Smooth muscle cell (in vitro differentiated cells): ENCODE measurements around the gene SPATS2L. TPM values are rescaled to one million over a fixed set of nuclear protein-coding genes. Genes with fewer than 3 reads are reported as not detected.

Experiments used
- DNase-seq: peaks from one replicate; lab custom pipeline; 2025; ENCODE audit not compliant: unreplicated experiment; lab: John Stamatoyannopoulos, UW
- H2AFZ ChIP-seq: fragments of 200-600 bp; sonication (generic); 2 replicates; pipeline ENCODE4 v1.6.0; 2016; ENCODE audit warnings: antibody characterized with exemption, low read depth, mild to moderate bottlenecking
- H3F3A ChIP-seq: fragments of 200-600 bp; sonication (generic); 2 replicates; pipeline ENCODE4 v1.6.0; 2017; ENCODE audit warnings: antibody characterized with exemption, low read depth
- H3K27ac ChIP-seq: fragments of 200-600 bp; sonication (generic); 2 replicates; pipeline ENCODE4 v1.5.1; 2016; ENCODE audit warnings: low read depth, mild to moderate bottlenecking
- H3K27me3 ChIP-seq: fragments of 200-600 bp; sonication (generic); 2 replicates; pipeline ENCODE4 v1.6.1; 2016; ENCODE audit warnings: low read depth, mild to moderate bottlenecking
- H3K36me3 ChIP-seq: fragments of 200-600 bp; sonication (generic); 2 replicates; pipeline ENCODE4 v1.5.1; 2016; ENCODE audit warnings: low read depth
- H3K4me1 ChIP-seq: fragments of 200-600 bp; sonication (generic); 2 replicates; pipeline ENCODE4 v1.5.1; 2016; ENCODE audit warnings: low read depth
- H3K4me2 ChIP-seq: fragments of 200-600 bp; sonication (generic); 2 replicates; pipeline ENCODE4 v1.6.0; 2016; ENCODE audit warnings: mild to moderate bottlenecking
- H3K4me3 ChIP-seq: fragments of 200-600 bp; sonication (generic); 2 replicates; pipeline ENCODE4 v1.5.1; 2016; ENCODE audit warnings: mild to moderate bottlenecking
- H3K79me2 ChIP-seq: fragments of 200-600 bp; sonication (generic); 2 replicates; pipeline ENCODE4 v1.6.0; 2016; ENCODE audit warnings: low read depth, mild to moderate bottlenecking
- H3K9ac ChIP-seq: fragments of 200-600 bp; sonication (generic); 2 replicates; pipeline ENCODE4 v1.6.0; 2016; ENCODE audit warnings: low read depth
- H3K9me3 ChIP-seq: fragments of 200-600 bp; sonication (generic); replicated peaks from 2 replicates; pipeline ENCODE4 v1.5.1; 2016; ENCODE audit warnings: low read depth
- H4K20me1 ChIP-seq: fragments of 200-600 bp; sonication (generic); 2 replicates; pipeline ENCODE4 v1.6.0; 2016; ENCODE audit warnings: low read depth
- WGBS: methylation state at CpG from one replicate; pipeline ENCODE4 v1.1.7; 2016; ENCODE audit warnings: low lambda C conversion rate; 5-methylcytosine and 5-hydroxymethylcytosine counted together
- polyA plus RNA-seq: library from polyadenylated mRNA; unstranded; fragments of >200 nt; fragmentation: Nextera tagmentation; extraction: Ambion mirVana; gene quantifications from 2 replicates; pipeline ENCODE4 v1.2.1, GENCODE V29; 2016
- total RNA-seq: library from RNA; depleted of rRNA; stranded (reverse); fragments of >200 nt; gene quantifications from 2 replicates; pipeline ENCODE4 v1.2.3, GENCODE V29; 2014
- TF ChIP-seq, protein P1 (sequence below): fragments of 200-600 bp; sonication (generic); IDR thresholded peaks from 2 replicates; pipeline ENCODE4 v1.5.1; 2017; ENCODE audit warnings: borderline replicate concordance, mild to moderate bottlenecking, antibody characterized with exemption; ENCODE audit not compliant: insufficient read depth, poor library complexity, severe bottlenecking

The SPATS2L gene
- total and polyA plus RNA-seq, 2 experiments from 2014 or later: 356 to 432 TPM

DNA sequence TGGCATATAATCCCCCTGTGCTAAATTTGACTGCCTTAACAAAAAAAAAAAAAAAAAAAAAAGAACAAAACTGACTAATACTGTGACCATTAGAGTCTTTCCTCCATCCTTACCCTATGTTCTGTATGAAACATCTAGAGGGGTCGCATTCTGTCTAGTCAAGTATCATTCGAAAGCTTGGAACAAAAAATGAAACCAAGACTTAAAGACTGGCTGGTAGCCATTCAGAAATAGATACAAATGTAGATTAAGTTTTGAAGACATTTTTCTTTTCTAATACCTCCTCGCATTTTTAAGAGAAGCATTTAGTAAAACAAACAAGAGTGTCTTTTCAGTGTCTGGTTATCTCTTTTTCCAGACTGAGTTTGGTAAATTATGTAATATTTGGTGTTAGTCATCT is 66.7 kb downstream of the SPATS2L start:
- no peaks in the 10 kb centered on the region for H3K27me3 ChIP-seq
- no peaks in the 10 kb centered on the region for H3K9me3 ChIP-seq
- TF ChIP-seq, protein P1, sequence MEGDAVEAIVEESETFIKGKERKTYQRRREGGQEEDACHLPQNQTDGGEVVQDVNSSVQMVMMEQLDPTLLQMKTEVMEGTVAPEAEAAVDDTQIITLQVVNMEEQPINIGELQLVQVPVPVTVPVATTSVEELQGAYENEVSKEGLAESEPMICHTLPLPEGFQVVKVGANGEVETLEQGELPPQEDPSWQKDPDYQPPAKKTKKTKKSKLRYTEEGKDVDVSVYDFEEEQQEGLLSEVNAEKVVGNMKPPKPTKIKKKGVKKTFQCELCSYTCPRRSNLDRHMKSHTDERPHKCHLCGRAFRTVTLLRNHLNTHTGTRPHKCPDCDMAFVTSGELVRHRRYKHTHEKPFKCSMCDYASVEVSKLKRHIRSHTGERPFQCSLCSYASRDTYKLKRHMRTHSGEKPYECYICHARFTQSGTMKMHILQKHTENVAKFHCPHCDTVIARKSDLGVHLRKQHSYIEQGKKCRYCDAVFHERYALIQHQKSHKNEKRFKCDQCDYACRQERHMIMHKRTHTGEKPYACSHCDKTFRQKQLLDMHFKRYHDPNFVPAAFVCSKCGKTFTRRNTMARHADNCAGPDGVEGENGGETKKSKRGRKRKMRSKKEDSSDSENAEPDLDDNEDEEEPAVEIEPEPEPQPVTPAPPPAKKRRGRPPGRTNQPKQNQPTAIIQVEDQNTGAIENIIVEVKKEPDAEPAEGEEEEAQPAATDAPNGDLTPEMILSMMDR: no peak
- no peak for DNase-seq
- H3K27ac ChIP-seq: peak overlapping the region; percentile 69
- WGBS: 80% methylated on average over 3 of the region's 3 CpGs
- H3K4me3 ChIP-seq: no peak overlapping the region
- H3K79me2 ChIP-seq: peaks cover 99% of the 10 kb centered on the region
- H3K36me3 ChIP-seq: no peaks in the 10 kb centered on the region
- H3F3A ChIP-seq: peaks cover 19% of the 10 kb centered on the region
- peaks cover 96% of the 10 kb centered on the region for H4K20me1 ChIP-seq
- no peak overlapping the region for H3K9ac ChIP-seq
- H2AFZ ChIP-seq: no peak overlapping the region
- H3K4me2 ChIP-seq: peak overlapping the region; percentile 61
- peaks cover 10% of the 10 kb centered on the region for H3K4me1 ChIP-seq

DNA sequence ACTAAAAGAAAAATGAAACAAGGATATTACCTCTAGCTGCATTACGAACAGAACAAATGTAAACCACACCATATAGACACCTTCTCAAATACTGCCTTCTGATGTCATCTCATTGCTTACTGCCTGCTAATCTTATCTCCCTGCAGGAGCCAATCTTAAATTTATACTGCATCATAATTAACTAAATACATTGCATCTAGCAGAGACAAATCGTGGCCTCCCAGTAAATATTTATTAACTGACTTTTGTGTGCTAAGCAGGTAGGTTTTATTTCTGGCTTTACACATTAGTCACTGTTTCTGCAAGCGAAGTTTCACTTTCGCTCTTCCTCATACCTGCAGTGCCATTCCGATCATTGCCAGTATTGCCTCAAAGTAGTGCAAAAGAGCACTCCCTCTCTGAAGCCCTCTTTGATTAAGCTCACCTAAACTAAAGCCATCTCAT is 67.5 kb downstream of the SPATS2L start:
- H3K4me3 ChIP-seq: no peak overlapping the region
- peaks cover 17% of the 10 kb centered on the region for H3K4me1 ChIP-seq
- no peaks in the 10 kb centered on the region for H3K9me3 ChIP-seq
- TF ChIP-seq, protein P1: no peak
- WGBS: 94% methylated on average over 5 of the region's 5 CpGs
- no peaks in the 10 kb centered on the region for H3K27me3 ChIP-seq
- H3K9ac ChIP-seq: no peak overlapping the region
- H3K27ac ChIP-seq: peak overlapping the region; percentile 69
- H3F3A ChIP-seq: peaks cover 20% of the 10 kb centered on the region
- H3K36me3 ChIP-seq: no peaks in the 10 kb centered on the region
- DNase-seq: no peak
- peaks cover 98% of the 10 kb centered on the region for H3K79me2 ChIP-seq
- H4K20me1 ChIP-seq: peaks cover 94% of the 10 kb centered on the region
- no peak overlapping the region for H2AFZ ChIP-seq
- no peak overlapping the region for H3K4me2 ChIP-seq

DNA sequence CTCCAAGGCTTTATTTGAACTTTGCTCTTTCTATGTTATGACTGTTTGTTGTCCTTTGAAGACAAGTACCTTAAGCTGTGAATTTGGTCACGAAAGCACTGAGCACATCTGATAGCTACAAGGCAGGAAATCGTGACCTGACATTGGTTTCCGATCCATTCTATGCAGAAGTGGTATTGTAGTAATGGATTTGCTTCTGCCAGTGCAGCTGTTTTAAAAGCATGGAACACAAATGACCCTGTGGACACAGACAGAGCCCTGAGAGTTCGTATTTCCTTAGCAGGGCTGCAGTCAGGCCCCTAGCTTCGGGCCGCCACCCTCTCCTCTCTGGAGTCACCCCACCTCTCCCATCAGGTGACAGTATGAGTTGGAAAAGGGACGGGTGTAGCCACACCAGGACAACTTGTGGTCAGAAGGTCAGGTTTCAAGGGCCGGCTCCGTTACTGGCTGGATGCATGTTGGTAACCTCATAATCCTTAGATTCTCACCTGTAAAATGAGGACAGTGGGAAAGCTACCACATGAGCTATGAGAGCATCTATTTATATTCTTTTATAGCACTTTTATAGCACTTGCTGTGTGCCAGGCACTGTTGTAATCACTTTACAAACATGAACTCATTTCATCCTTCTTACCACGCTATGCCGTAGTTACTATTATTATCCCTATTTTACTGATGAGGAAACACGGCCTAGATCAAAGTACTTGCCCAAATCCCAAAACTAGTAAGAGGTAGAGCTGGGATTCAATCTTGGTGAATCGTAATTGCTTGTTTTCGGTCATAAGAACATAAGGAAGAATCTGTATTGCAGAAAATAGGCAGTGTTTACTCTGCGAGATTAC is 70.2 kb downstream of the SPATS2L start:
- Histone ChIP-seq H3K4me2 (no peak overlapping the region), H3K27ac (peak overlapping the region; percentile 95), H3K4me3 (no peak overlapping the region), H3K36me3 (no peaks in the 10 kb centered on the region), H2AFZ (no peak overlapping the region), H4K20me1 (peaks cover 91% of the 10 kb centered on the region), H3K79me2 (peaks cover 98% of the 10 kb centered on the region), H3K4me1 (peaks cover 41% of the 10 kb centered on the region), H3K9me3 (no peaks in the 10 kb centered on the region), H3F3A (peaks cover 36% of the 10 kb centered on the region), H3K27me3 (no peaks in the 10 kb centered on the region), H3K9ac (no peak overlapping the region)
- 81% methylated on average over 15 of the region's 15 CpGs for WGBS
- TF ChIP-seq, protein P1: no peak
- DNase-seq: no peak
